GM12874 (cell line): Measurements from ENCODE around the gene AGER.

Experiments used
- TF ChIP-seq, protein P1 (sequence below): IDR thresholded peaks from 2 replicates; pipeline ENCODE4 v1.5.1; 2011; ENCODE audit warnings: low read depth, mild to moderate bottlenecking, control low read depth, low read length, moderate library complexity; ENCODE audit not compliant: insufficient read depth

AGER gene

DNA sequence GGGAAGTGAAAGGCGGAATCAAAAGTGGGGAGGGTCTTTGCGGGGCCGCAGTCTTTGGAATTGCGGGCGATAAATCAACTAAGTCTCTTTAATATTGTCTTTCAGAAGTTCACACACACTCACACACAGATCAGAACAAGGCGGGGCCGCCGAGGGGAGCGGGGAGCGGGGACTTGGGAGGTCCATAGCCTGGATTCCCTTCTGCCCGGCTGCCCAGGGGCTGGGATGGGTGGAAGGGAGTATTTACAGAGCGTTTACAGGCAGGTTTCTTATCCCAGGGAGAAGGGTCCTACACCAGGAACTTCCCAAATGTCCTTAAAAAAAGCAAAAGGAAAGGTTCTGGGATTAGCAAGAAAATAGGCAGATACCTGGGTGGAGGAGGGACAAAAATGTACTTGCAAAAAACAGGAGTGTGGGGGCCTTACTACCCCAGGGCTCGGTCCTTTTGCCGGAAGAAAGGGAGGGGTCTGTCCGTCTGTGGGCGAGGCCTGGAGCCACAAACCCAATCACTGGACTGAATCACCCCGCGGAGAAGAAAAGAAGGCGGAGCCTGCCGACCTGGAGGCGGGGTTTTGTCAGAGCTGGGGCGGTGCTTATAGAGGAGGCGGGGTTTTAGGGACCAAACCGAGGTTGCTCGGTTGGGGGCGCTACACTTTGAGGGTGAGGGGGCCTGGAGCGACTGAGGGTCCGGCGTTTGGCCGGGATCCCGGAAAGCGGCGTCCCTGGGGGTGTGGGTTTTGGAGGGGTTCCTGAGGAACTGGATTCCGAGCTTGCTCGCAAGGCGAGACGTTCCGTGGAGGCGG lies 35.6 kb downstream of the AGER start:
- TF ChIP-seq, protein P1, sequence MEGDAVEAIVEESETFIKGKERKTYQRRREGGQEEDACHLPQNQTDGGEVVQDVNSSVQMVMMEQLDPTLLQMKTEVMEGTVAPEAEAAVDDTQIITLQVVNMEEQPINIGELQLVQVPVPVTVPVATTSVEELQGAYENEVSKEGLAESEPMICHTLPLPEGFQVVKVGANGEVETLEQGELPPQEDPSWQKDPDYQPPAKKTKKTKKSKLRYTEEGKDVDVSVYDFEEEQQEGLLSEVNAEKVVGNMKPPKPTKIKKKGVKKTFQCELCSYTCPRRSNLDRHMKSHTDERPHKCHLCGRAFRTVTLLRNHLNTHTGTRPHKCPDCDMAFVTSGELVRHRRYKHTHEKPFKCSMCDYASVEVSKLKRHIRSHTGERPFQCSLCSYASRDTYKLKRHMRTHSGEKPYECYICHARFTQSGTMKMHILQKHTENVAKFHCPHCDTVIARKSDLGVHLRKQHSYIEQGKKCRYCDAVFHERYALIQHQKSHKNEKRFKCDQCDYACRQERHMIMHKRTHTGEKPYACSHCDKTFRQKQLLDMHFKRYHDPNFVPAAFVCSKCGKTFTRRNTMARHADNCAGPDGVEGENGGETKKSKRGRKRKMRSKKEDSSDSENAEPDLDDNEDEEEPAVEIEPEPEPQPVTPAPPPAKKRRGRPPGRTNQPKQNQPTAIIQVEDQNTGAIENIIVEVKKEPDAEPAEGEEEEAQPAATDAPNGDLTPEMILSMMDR = no peak

DNA sequence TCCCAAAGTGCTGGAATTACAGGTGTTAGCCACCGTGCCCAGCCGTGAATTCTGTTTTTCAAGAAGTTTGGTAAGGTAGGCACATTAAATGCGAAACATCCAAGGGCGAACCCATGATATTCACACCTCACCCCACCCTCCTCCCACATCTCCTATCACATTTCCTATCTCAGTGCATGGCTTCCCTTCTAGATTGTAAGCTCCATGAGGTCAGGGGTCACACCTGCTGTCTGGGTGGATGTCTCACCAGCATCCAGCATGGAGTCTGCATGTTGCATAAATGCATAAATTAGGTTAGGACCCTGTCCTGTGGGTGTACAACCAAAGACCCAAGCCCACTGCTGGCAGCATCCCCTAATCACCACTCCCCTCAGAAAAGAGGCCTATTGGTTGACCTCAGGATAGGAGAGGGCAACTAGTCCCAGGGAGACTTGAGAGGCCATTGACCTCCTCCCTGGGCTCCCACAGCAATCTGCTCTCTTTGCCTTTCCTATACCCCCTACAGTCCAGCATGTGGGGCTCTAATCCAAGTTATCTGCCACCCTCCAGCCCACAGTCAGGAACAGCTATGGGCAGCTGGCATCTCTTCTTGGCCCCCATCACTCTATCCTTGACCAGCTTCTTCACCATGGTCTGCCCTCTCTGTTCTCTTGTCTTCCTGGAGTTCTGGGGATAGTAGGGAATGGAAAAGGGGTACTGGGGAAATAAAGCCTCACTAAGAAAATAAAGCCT lies 36.5 kb downstream of the AGER start:
- TF ChIP-seq, protein P1 = no peak

DNA sequence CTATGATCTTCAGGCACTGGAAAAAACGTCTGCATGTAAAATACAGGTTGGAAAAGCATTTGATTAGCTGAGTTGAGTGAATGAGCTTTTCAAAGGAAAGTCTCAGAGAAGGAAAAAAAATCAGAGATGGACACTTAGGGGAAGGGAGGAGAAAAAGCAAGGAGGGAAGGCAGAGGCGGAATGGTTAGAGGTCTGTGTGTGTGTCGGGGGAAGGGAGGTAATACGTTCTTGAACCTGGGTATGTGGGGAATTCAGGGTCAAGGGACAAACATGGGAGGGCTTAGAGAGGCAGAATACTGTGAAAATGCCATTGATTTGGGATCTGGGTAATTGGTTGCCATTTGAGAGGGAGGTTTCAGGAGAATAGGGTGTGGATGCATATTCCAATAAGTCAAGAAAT lies 37.4 kb downstream of the AGER start:
- TF ChIP-seq, protein P1 = no peak

DNA sequence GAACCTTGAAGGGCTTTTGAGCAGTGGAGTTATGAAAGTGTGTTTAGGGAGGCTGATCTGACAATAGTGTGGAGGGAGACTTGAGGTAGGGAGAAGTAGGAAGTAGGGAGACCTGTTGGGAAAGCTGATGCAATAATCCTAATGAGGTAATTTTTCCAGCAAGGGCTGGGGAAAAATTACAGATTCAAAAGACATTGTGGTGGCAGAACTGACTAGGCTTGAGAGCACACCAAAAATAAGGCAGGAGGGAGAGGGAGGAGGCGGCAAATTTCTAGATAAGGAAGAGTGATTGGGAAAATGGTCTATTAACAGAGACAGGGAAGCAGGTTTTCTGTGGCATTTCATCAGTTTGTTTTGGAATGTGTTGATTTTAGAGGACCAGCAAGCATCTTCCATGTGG lies 37.8 kb downstream of the AGER start:
- TF ChIP-seq, protein P1 = no peak

DNA sequence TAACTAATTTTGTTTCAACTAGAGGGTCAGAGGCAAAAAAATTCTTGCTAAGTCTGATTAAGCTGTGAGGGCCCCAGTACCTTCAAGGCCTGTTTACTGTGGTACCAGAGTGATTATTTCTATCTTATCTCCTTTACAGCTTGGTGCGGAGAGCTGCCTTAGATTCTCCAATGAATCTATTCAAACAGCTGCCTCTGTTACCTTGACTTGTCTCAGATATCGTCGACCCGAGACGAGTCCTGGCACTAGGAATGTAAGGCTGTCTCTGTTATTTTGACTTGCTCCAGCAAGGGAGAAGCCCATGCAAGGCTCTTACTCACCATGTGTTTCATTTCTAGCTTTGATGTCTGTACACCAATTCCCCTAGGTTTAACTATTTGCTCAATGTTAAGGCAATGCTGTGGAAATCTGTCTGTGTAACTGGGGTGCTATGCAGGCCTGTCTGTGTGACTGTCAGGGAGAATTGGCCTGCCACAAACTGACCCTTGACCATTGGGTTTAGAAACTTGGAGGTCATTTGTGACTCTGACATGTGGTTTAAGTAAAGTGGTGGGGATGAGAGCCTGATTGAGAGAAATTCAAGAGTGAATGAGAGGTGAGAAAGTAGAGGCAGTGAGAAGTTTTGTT lies 43.5 kb downstream of the AGER start:
- TF ChIP-seq, protein P1 = no peak

DNA sequence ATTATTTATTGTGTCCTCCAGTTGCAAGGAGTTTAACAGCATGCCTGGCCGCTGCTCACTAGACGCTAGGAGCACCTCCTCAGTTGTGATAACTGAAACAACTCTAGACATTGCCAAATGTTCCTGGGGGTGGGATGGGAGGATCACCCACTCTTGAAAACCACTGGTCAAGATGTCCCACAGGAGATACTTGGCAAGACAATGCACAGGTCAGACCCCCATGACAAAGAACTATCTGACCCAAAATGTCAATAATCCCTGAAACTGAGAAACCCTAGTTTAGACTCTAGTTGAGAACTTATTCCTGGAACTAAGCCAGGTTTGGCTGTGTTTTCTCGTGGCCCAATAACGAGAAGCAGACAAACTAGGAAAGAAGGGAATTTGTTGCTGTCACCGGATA lies 44.5 kb downstream of the AGER start:
- TF ChIP-seq, protein P1 = no peak

DNA sequence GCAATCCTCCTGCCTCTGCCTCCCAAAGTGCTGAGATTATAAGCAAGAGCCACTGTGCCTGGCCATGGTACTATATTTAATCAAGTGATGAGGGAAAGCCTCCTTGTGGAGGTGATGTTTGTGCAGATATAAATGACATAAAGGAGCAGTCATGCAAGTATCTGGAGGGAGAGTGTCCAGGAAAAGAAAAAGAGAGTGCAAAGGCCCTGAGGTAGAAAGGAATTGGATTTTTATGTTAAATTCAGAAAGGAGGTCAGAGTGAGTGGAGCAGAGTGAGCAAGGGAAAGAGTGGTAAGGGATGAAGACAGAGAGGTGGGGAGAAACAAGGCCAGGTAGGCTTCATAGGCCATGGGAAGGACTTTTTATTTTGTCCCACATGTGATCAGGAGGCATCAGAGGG lies 46.6 kb downstream of the AGER start:
- TF ChIP-seq, protein P1 = no peak
